GM12878 (cell line): ENCODE results near the gene KCND3. TPM values are rescaled to one million over a fixed set of nuclear protein-coding genes. Genes with fewer than 3 reads are reported as not detected.

Experiments
- ATAC-seq: fragments of 200-7000 bp; cut with Tn5 transposase; 3 replicates; pipeline ENCODE4 v1.9.1; 2020; ENCODE audit warnings: mild to moderate bottlenecking, moderate library complexity
- BruUV-seq: library from RNA; stranded (reverse); fragments of 400-500 nt; replicated peaks from 2 replicates; lab custom pipeline; 2021; lab: Mats Ljungman, UMichigan
- CTCF ChIA-PET: fragments of 300-600 bp; sonication (Branson Sonifier 250); formaldehyde crosslinking; extraction: SDS; loops from one replicate; lab custom pipeline; 2021; ENCODE audit warnings: inconsistent platforms; lab: Yijun Ruan, JAX
- POLR2A ChIA-PET: fragments of 350-600 bp; formaldehyde crosslinking; extraction: SDS; loops from one replicate; lab custom pipeline; 2021; ENCODE audit warnings: inconsistent platforms; lab: Charles Lee
- RAD21 ChIA-PET: fragments of 300-600 bp; sonication (Branson Sonifier 250); formaldehyde crosslinking; loops from one replicate; lab custom pipeline; 2023; ENCODE audit warnings: antibody characterized with exemption; ENCODE audit not compliant: unreplicated experiment; lab: Charles Lee
- SMC1A ChIA-PET: fragments of 300-600 bp; sonication (Branson Sonifier 250); formaldehyde crosslinking; loops from one replicate; lab custom pipeline; 2023; ENCODE audit not compliant: unreplicated experiment, uncharacterized antibody; lab: Charles Lee
- DNase-seq: peaks from one replicate; pipeline ENCODE4 v3.0.0-alpha.2; 2011; ENCODE audit warnings: low read depth, low spot score
- FAIRE-seq: peaks from 3 replicates; lab custom pipeline; 2011; peaks lifted over from hg19 to GRCh38; lab: Jason Lieb, UNC
- H2AFZ ChIP-seq: 2 replicates; pipeline ENCODE4 v1.6.0; 2011; ENCODE audit warnings: low read depth, low read length, control low read depth; ENCODE audit not compliant: control insufficient read depth
- H3K27ac ChIP-seq: 2 replicates; pipeline ENCODE4 v1.5.1; 2011; ENCODE audit warnings: control low read depth; ENCODE audit not compliant: control insufficient read depth, insufficient read depth
- H3K27me3 ChIP-seq, 2 experiments: replicated peaks in 1 of 2; 2 replicates each; pipeline versions ENCODE4 v1.6.0 to v1.6.1; 2011; ENCODE audit warnings: low read length in 1 of 2; ENCODE audit not compliant: control insufficient read depth in 2 of 2, insufficient read depth in 2 of 2
- H3K36me3 ChIP-seq, 2 experiments: 2 replicates each; pipeline ENCODE4 v1.5.1; 2011; ENCODE audit warnings: low read length in 1 of 2; ENCODE audit not compliant: control insufficient read depth in 2 of 2, insufficient read depth in 2 of 2
- H3K4me1 ChIP-seq: 2 replicates; pipeline ENCODE4 v1.6.1; 2011; ENCODE audit warnings: mild to moderate bottlenecking, low read length, moderate library complexity, mixed read lengths; ENCODE audit not compliant: control insufficient read depth, insufficient read depth
- H3K4me2 ChIP-seq: 2 replicates; pipeline ENCODE4 v1.6.0; 2011; ENCODE audit warnings: control low read depth; ENCODE audit not compliant: control insufficient read depth, insufficient read depth
- H3K4me3 ChIP-seq: fragments of 200-600 bp; sonication (generic); 2 replicates; pipeline ENCODE4 v1.5.1; 2016
- H3K79me2 ChIP-seq: 2 replicates; pipeline ENCODE4 v1.6.0; 2011; ENCODE audit warnings: low read length; ENCODE audit not compliant: control insufficient read depth, insufficient read depth
- H3K9ac ChIP-seq: 2 replicates; pipeline ENCODE4 v1.8.0; 2011; ENCODE audit warnings: low read length, control low read depth, mixed read lengths; ENCODE audit not compliant: control insufficient read depth, insufficient read depth
- H3K9me3 ChIP-seq: replicated peaks from 3 replicates; pipeline ENCODE4 v1.5.1; 2011; ENCODE audit warnings: mild to moderate bottlenecking, low read length; ENCODE audit not compliant: control insufficient read depth, insufficient read depth
- H4K20me1 ChIP-seq: 2 replicates; pipeline ENCODE4 v1.6.0; 2011; ENCODE audit not compliant: control insufficient read depth, insufficient read depth
- CBFB ChIP-seq: IDR thresholded peaks from 2 replicates; pipeline ENCODE4 v1.6.1; 2016; ENCODE audit warnings: antibody characterized with exemption, low read depth
- CUX1 ChIP-seq: IDR thresholded peaks from 2 replicates; pipeline ENCODE4 v1.6.1; 2012; ENCODE audit warnings: improper control_type of control experiment, low read depth, low read length; ENCODE audit not compliant: insufficient replicate concordance
- FOS ChIP-seq: IDR thresholded peaks from 3 replicates; pipeline ENCODE4 v1.6.1; 2011; ENCODE audit warnings: borderline replicate concordance; ENCODE audit not compliant: insufficient read length; ENCODE audit errors: extremely low read depth
- LARP7 ChIP-seq: fragments of 450-650 bp; IDR thresholded peaks from 2 replicates; pipeline ENCODE4 v1.6.1; 2017; ENCODE audit warnings: mild to moderate bottlenecking
- RAD51 ChIP-seq: fragments of 450-650 bp; IDR thresholded peaks from 2 replicates; pipeline ENCODE4 v1.6.1; 2016; ENCODE audit warnings: moderate library complexity, mild to moderate bottlenecking, inconsistent platforms
- ZBED1 ChIP-seq: IDR thresholded peaks from 2 replicates; pipeline ENCODE4 v1.6.1; 2016; ENCODE audit warnings: borderline replicate concordance
- ZNF384 ChIP-seq: IDR thresholded peaks from 2 replicates; pipeline ENCODE4 v1.6.1; 2012; ENCODE audit warnings: low read depth, mild to moderate bottlenecking, low read length, improper control_type of control experiment, borderline replicate concordance
- WGBS: methylation state at CpG from one replicate; pipeline ENCODE4 v1.1.6; 2016; ENCODE audit warnings: low lambda C conversion rate; ENCODE audit not compliant: insufficient replicate concordance, insufficient coverage; ENCODE audit errors: missing lambda C conversion rate; 5-methylcytosine and 5-hydroxymethylcytosine counted together
- in situ Hi-C: fragments of 300-500 bp; cut with MboI; formaldehyde crosslinking; loops from 9 replicates; pipeline ENCODE4 v1.14.3; 2018; ENCODE audit warnings: mixed read lengths
- intact Hi-C: fragments of 100-400 bp; cut with micrococcal nuclease; formaldehyde crosslinking; loops from one replicate; pipeline ENCODE4 v1.14.2; 2022; ENCODE audit not compliant: unreplicated experiment
- polyA plus RNA-seq, 11 experiments: library from polyadenylated mRNA; depleted of rRNA in 4 of 11; unstranded in 6 of 11; stranded (reverse) in 5 of 11; fragments of >200 nt; fragmentation: Nextera tagmentation in 4 of 11; fragmentation: Illumina TruSeq in 1 of 11; extraction: Ambion mirVana in 4 of 11; extraction: Trizol in 1 of 11; gene quantifications; 1 replicate in 1 of 11; 2 replicates in 10 of 11; pipeline versions ENCODE4 v1.2.1 to v1.2.3, GENCODE V29; 2011 to 2016; ENCODE audit warnings: inconsistent platforms in 2 of 11, missing spikeins in 2 of 11, low read depth in 1 of 11
- total RNA-seq, 4 experiments: library from RNA; depleted of rRNA in 3 of 4; stranded (reverse); fragments of >200 nt in 3 of 4; fragmentation: Illumina TruSeq in 1 of 4; extraction: Trizol in 1 of 4; gene quantifications; 2 replicates each; pipeline versions ENCODE4 v1.2.1 to v1.2.3, GENCODE V29; 2013 to 2021

KCND3 gene
- total and polyA plus RNA-seq, 10 of the 15 experiments (the other 5 are each of a cell fraction or from before 2014, with no cell fraction given): 0.02 TPM; not detected in 9

GRCh38 chr1:111793923-111794322 is 195.5 kb downstream of the KCND3 start:
- no peak for FAIRE-seq
- Histone ChIP-seq H3K4me3 (no peak overlapping the region), H2AFZ (no peak overlapping the region), H3K9ac (no peak overlapping the region), H3K9me3 (no peaks in the 10 kb centered on the region), H3K4me2 (no peak overlapping the region), H4K20me1 (no peaks in the 10 kb centered on the region), H3K27ac (no peak overlapping the region), H3K4me1 (no peaks in the 10 kb centered on the region), H3K27me3 (peaks cover 0 to 6% of the 10 kb centered on the region in 2 experiments; a peak in 3 of 4 replicates), H3K36me3 (no peaks in the 10 kb centered on the region), H3K79me2 (no peaks in the 10 kb centered on the region)
- BruUV-seq: no TSS peak
- no peak for DNase-seq
- in situ Hi-C loops: no loop called here
- SMC1A ChIA-PET: no interaction called here
- intact Hi-C loops: no loop called here
- ATAC-seq: no peak
- CTCF ChIA-PET: interaction anchor here (0.6 kb wide), 1 partner anchor 750 kb away, joined by 3 read pairs; no protein-coding TSS in a partner anchor
- 6% methylated on average over 2 of the region's 2 CpGs for WGBS
- RAD21 ChIA-PET: no interaction called here
- POLR2A ChIA-PET: no interaction called here
- TF ChIP-seq CBFB: no peak
- no peak for TF ChIP-seq LARP7
- no peak for TF ChIP-seq FOS
- no peak for TF ChIP-seq ZNF384
- TF ChIP-seq RAD51: no peak
- TF ChIP-seq ZBED1: no peak

GRCh38 chr1:111792249-111792648 is 197.2 kb downstream of the KCND3 start:
- FAIRE-seq: no peak
- Histone ChIP-seq H3K9ac (no peak overlapping the region), H2AFZ (no peak overlapping the region), H3K4me3 (no peak overlapping the region), H3K27ac (no peak overlapping the region), H3K36me3 (no peaks in the 10 kb centered on the region), H4K20me1 (no peaks in the 10 kb centered on the region), H3K79me2 (no peaks in the 10 kb centered on the region), H3K4me2 (no peak overlapping the region), H3K4me1 (no peaks in the 10 kb centered on the region), H3K27me3 (peaks cover 0 to 6% of the 10 kb centered on the region in 2 experiments; a peak in 3 of 4 replicates), H3K9me3 (no peaks in the 10 kb centered on the region)
- ChIA-PET RAD21 (no interaction called here), CTCF (interaction anchor here (1.0 to 1.4 kb wide), 2 partner anchors 23 to 213 kb away, joined by 3 read pairs; no protein-coding TSS in a partner anchor), POLR2A (no interaction called here), SMC1A (interaction anchor here (0.8 kb wide), 1 partner anchor 16 kb away, joined by 3 read pairs; no protein-coding TSS in a partner anchor)
- ATAC-seq: no peak
- BruUV-seq: no TSS peak
- DNase-seq: no peak
- in situ Hi-C loops: no loop called here
- intact Hi-C loops: no loop called here
- TF ChIP-seq CUX1: no peak
- 21% methylated on average over 5 of the region's 5 CpGs for WGBS
